Spinal cord (tissue), 10 donors: ENCODE data around the gene RGPD5. TPM values are rescaled to one million over a fixed set of nuclear protein-coding genes. Genes with fewer than 3 reads are reported as not detected.
A peak's percentile ranks its signal among the peaks of the same experiment; 100 is the strongest.
"Not testable (repeated sequence)": the region's sequence is repeated elsewhere in the genome, so short reads cannot be mapped to it uniquely, and the experiment has no call there.

Experiments
- DNase-seq, 6 donors: peaks; one replicate each; pipeline versions ENCODE4 v3.0.0 to v3.0.0-alpha.2; 2013 to 2015; ENCODE audit warnings: low spot score in 6 of 6, low read depth in 4 of 6
- H3K27ac ChIP-seq: one replicate; pipeline ENCODE4 v1.5.1; 2013; ENCODE audit warnings: low read depth, low read length, control low read depth
- H3K27me3 ChIP-seq: one replicate; pipeline ENCODE4 v1.6.1; 2013; ENCODE audit warnings: low read length; ENCODE audit not compliant: control insufficient read depth, insufficient read depth
- H3K36me3 ChIP-seq: one replicate; pipeline ENCODE4 v1.6.1; 2013; ENCODE audit warnings: low read length; ENCODE audit not compliant: control insufficient read depth, insufficient read depth
- H3K4me1 ChIP-seq: one replicate; pipeline ENCODE4 v1.6.1; 2013; ENCODE audit warnings: low read length; ENCODE audit not compliant: control insufficient read depth, insufficient read depth
- H3K4me3 ChIP-seq: one replicate; pipeline ENCODE4 v1.5.1; 2013; ENCODE audit warnings: low read depth, low read length, control low read depth
- H3K9me3 ChIP-seq: one replicate; pipeline ENCODE4 v1.6.1; 2013; ENCODE audit warnings: low read length; ENCODE audit not compliant: control insufficient read depth, insufficient read depth
- WGBS: methylation state at CpG from one replicate; pipeline ENCODE4 v1.1.5; 2013; ENCODE audit warnings: missing lambda C conversion rate; ENCODE audit not compliant: insufficient coverage; 5-methylcytosine and 5-hydroxymethylcytosine counted together
- long read RNA-seq, 4 donors: transcript quantifications; one replicate each; lab custom pipeline, GENCODE V29; 2026
- polyA plus RNA-seq, 2 donors: library from polyadenylated mRNA; unstranded; fragments of 120-200 nt; gene quantifications; one replicate each; pipeline ENCODE4 v1.2.1, GENCODE V29; 2013; ENCODE audit not compliant: insufficient read length in 2 of 2
- total RNA-seq, 2 donors: library from RNA; depleted of rRNA in 1 of 2; stranded (reverse); fragments of 120-200 nt in 1 of 2; fragments of >200 nt in 1 of 2; gene quantifications; one replicate each; pipeline versions ENCODE4 v1.2.3 to v1.2.4, GENCODE V29; 2013 to 2014
- donor health status: healthy.

Gene RGPD5
- total RNA-seq, result 10 to 100 TPM; 38.0 to 41.8 TPM
- 10 to 100 TPM; 14.0 to 17.1 TPM for polyA plus RNA-seq
- long read RNA-seq, donor 1, result 0 reads
- long read RNA-seq, donor 2, result 0 reads
- long read RNA-seq, donor 3, result 0 reads
- long read RNA-seq, donor 4, result 0 reads

GRCh38 chr2:109794074-109794737, at the start of gene RGPD5:
Gene RGPD5 (plus strand): TSS chr2:109794305. CDS start chr2:109794466, 161 bp downstream.
- not testable (repeated sequence) for H3K9me3 ChIP-seq, H3K27me3 ChIP-seq, H3K4me3 ChIP-seq, H3K27ac ChIP-seq, DNase-seq, H3K4me1 ChIP-seq, H3K36me3 ChIP-seq
- WGBS, result no CpG with 5 or more reads among the region's 77 CpGs

GRCh38 chr2:109751572-109751971, 42.5 kb upstream of the RGPD5 start:
- not testable (repeated sequence) for H3K9me3 ChIP-seq, H3K4me3 ChIP-seq, H3K36me3 ChIP-seq, H3K27ac ChIP-seq, H3K4me1 ChIP-seq, DNase-seq, H3K27me3 ChIP-seq
- WGBS, result no CpG with 5 or more reads among the region's 6 CpGs

- not testable (repeated sequence) for H3K27ac ChIP-seq, H3K9me3 ChIP-seq, DNase-seq, H3K4me1 ChIP-seq, H3K27me3 ChIP-seq, H3K36me3 ChIP-seq, H3K4me3 ChIP-seq
- no CpG with 5 or more reads among the region's 3 CpGs for WGBS
Measured at GRCh38 chr2:109757163-109757824, 36.8 kb upstream of the RGPD5 start.

GRCh38 chr2:109760265-109761042, 33.7 kb upstream of the RGPD5 start:
- DNase-seq, result peak in 1 of 6 donors; percentile 11
- WGBS, result no CpG with 5 or more reads among the region's 106 CpGs
- not testable (repeated sequence) for H3K27ac ChIP-seq, H3K4me1 ChIP-seq, H3K4me3 ChIP-seq, H3K27me3 ChIP-seq, H3K36me3 ChIP-seq, H3K9me3 ChIP-seq

- DNase-seq, H3K4me3 ChIP-seq, H3K27me3 ChIP-seq, H3K4me1 ChIP-seq, H3K9me3 ChIP-seq, H3K36me3 ChIP-seq, H3K27ac ChIP-seq: not testable (repeated sequence)
- WGBS, result no CpG with 5 or more reads among the region's 23 CpGs
Measured at GRCh38 chr2:109761043-109761454, 33.1 kb upstream of the RGPD5 start.

GRCh38 chr2:109761976-109762375, 32.1 kb upstream of the RGPD5 start:
- H3K36me3 ChIP-seq, H3K27ac ChIP-seq: not testable (repeated sequence)
- WGBS, result no CpG with 5 or more reads among the region's 5 CpGs

GRCh38 chr2:109766074-109766473, 28.0 kb upstream of the RGPD5 start:
- H3K36me3 ChIP-seq, DNase-seq, H3K27me3 ChIP-seq, H3K27ac ChIP-seq, H3K9me3 ChIP-seq, H3K4me1 ChIP-seq, H3K4me3 ChIP-seq: not testable (repeated sequence)
- no CpG with 5 or more reads among the region's 11 CpGs for whole genome bisulfite sequencing

More at GRCh38 chr2:109761976-109762375, 32.1 kb upstream of the RGPD5 start:
- DNase-seq, H3K27me3 ChIP-seq, H3K4me3 ChIP-seq, H3K9me3 ChIP-seq, H3K4me1 ChIP-seq: not testable (repeated sequence)

- H3K4me3 ChIP-seq, H3K9me3 ChIP-seq, H3K27ac ChIP-seq, DNase-seq, H3K27me3 ChIP-seq, H3K4me1 ChIP-seq, H3K36me3 ChIP-seq: not testable (repeated sequence)
- WGBS, result no CpG with 5 or more reads among the region's 8 CpGs
Measured at GRCh38 chr2:109766886-109767578, 27.1 kb upstream of the RGPD5 start.

GRCh38 chr2:109768934-109769333, 25.2 kb upstream of the RGPD5 start:
- H3K4me3 ChIP-seq, result not testable (repeated sequence)

More at GRCh38 chr2:109768934-109769333, 25.2 kb upstream of the RGPD5 start:
- not testable (repeated sequence) for H3K27me3 ChIP-seq, H3K9me3 ChIP-seq, H3K4me1 ChIP-seq, DNase-seq, H3K36me3 ChIP-seq, H3K27ac ChIP-seq
- no CpG with 5 or more reads among the region's 10 CpGs for WGBS
